ENCODE results near the gene TRHDE.

GRCh38 chr12:72543777-72544467 is 271.8 kb downstream of the TRHDE start:
- no peak for TF ChIP-seq POLR2A (IDR thresholded peaks at IDR 0.05)
- TF ChIP-seq CTCF (IDR thresholded peaks at IDR 0.05), result no peak

All from sigmoid colon (tissue), 3 donors.